Activated CD4-positive, alpha-beta T cell treated with anti-CD3 and anti-CD28 coated beads, Interleukin-2, amount 50 U/mL, for 4 hours (primary cell): Measurements from ENCODE around the gene GNG2.
A peak's percentile ranks its signal among the peaks of the same experiment; 100 is the strongest.

Experiments used
- DNase-seq, 2 experiments: peaks; one replicate each; pipeline ENCODE4 v3.0.0-alpha.2; 2020

GNG2 gene

DNA sequence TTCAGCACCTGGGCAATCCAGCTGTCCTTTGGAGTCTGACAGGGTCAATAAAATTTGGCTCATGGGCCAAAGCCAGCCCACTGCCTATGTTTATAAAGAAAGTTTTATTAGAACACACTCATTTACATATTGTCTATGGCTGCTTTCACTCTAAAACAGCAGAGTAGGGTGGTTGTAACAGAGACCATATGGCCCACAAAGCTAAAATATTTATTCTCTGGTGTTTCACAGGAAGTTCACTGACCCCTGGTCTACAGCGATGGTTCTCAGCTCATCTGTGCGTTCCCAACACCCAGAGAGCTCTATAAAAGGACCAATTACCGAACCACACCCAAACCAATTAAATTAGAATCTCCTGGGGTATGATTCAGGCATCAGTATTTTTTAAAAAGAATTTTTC is 91.2 kb downstream of the GNG2 start:
- DNase-seq = no peak

DNA sequence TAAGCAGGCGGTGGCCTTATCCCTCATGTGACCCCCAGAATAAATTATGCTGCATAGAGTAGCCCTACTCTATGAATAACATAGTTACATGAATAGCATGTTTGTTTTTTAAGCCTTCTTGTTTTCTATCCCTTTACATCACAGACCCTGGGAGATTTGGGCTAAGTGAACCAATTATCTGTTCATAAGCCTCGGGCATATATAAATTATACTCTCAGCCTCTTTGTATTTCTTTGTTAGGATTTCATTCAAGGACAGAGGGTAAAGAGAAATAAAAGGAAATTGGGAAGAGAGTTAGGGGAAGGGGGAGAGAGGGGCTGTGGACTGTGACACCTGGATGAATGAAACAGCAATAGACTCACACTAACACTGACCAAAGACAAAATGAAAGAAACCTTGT is 93.6 kb downstream of the GNG2 start:
- DNase-seq = no peak

DNA sequence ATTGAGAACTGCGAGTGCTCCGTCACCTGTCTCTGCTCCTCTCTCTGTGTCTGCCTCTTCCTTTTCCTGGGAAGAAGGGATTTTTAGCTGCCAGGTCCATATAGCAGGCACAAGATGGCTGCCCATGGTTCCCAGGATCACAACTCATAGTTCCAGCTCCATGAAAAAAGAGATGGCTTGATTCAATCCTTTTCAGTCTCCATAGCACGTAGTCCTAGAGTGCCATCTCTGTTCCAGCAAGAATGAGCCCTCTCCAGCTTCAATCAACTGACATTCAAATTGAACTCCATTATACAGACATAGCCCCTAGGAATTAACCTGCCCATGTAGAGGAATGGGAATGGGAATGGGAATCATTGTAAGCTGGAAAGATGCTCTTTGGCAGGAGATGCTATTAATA is 94.2 kb downstream of the GNG2 start:
- DNase-seq = no peak

DNA sequence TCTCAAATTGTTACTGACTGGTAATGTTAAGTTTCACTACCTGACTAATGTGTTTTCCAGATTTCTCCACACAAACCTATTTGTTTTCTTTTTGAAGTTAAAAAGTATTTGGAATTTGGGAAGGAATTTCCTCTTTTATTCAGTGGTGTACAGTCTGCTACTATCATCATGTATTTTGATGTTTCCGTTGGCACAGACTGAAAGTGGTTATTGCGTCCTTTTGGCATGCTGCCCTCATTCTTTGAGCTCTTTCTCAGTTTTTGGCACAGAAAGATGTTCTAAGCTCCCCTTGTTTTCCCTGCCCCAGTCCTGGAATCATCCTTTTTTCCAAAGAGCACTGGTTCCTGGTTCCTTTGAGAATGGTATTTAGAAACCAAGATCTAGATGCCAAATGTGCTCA is 97.5 kb downstream of the GNG2 start:
- DNase-seq = no peak

DNA sequence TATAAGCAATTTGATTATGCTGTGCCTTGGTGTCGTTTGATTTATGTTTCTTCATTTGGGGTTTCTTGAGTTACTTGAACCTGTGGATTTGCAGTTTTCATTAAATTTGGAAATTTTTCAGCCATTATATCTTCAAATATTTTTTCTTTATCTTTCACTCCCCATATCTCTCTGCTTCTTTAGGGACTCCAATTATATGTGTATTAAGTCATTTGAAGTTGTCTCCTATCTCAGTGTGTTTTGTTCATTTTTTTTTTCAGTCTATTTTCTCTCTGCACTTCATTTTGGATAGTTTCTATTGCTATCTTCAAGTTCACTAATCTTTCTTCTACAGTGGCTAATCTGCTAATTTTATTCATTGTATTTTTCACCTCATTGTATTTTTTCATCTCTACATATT is 99.5 kb downstream of the GNG2 start:
- no peak for DNase-seq

DNA sequence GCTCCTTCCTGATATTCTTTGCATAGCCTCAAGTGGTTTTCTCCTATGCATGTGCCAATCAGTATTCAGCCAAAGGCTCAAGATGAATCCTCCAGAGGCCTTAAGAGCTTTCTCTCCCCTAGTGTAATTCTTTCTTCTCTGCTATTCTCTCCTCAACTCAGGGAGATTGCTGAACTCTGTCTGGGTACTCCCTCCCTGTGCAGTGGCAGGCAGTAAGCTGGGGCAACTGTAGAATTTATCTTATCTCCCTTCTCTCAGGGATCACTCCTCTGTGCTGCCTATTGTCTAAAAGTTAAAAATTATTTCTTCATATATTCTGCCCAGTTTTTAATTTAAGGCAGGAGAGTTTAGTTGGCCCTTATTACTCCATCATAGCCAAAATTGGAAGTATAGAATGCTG is 100.5 kb downstream of the GNG2 start:
- no peak for DNase-seq

DNA sequence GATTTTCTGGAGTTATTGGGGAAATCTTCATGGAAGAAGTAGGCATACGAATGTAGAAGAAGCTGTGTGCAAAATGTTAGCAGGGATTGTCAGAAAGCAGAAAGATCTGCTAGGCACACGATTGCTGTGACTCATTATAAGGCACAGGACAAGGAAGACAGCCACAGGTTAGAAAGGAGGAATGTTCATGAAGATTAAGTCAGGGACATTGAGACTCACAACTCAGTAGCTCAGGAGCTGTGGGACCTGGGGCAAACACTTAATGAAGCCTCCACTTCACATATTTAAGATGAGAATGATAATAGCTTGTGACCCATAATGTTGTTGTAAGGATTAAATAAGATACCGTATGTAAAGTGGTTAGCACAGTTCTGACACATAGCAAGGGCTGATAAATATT is 102.3 kb downstream of the GNG2 start:
- DNase-seq = no peak

DNA sequence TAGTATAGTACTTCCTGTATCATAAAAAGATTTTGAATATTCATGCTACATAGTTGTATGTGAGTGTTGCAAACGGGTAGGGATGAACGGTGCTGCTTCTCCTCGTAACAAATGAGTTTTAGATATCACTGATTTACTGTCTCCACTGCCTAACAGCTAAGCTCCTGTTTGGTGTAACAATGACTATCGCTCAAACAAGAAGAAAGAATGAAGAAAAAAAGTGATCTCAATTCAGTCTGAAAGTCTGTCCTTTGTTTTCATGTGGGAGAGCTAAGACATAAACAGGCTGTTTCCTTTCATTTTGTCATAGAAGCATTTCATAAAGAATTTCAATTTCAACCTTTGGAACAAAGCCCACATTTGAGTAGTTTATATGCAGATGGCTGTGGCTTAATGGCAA is 102.9 kb downstream of the GNG2 start:
- DNase-seq = no peak

DNA sequence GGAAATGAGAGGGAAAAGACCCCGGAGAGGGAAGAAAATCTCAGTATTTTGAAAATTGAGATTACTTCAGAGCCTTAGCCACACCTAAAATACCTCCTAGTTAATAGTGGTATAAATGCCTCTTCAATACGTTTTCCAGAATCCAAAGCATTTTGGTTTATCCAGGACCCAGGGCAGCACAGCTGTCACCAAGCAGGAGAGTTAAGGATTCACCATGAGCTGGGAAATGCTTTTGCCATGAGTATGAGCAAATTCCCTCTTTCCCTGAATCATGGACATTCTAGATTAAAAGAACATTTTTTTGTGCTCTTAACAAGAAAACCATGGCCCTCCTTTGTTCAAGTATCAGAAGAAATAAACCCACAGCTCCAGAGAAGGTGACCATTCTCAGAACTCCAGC is 107.1 kb downstream of the GNG2 start:
- no peak for DNase-seq

DNA sequence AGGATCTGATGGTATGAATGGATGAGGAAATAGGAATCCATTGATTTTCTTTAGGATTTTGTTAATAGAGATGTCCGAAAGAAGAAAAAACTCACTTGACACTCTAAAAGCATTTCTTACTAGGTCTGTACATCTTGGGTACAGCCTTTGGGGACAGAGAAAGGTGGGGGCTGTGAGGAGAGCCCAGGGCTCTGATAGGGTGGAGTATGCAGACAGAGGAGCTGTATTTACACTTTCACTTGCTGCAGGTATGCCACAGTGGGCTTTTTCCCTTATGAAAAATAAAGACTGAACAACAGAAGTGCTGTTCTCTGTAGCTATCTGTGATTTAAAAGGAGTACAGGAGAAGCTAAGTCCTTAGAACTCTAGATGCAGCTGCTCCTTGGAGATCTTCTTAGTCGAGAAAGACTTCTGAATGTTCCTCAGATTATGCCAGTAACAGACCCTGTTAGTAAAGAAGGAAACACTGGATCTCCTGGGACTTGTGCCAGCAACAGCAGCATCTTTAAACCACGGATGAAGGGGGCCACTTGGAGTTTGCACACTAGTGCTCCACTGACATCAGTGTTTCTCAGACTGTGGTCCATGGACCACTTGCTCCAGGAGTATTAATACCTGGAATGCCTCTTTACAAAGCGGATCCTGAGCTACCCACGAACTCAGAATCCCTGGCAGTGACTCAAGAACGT is 109.6 kb downstream of the GNG2 start:
- DNase-seq = no peak

DNA sequence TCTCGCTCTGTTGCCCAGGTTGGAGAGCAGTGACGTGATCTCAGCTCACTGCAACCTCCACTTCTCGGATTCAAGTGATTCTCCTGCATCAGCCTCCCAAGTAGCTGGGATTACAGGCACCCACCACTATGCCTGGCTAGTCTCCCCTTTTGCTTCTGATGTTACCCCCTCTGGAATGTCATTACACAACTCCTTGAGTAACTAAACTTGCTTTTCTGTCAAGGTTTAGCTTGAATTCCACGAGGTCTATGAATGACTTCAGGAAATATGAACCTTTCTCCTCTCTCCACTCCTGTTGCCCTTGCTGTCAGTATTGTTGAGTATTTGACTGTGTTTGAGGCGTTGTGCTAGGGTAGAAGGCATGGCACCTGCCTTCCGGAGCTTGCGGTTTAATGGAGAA is 112.2 kb downstream of the GNG2 start:
- no peak for DNase-seq

DNA sequence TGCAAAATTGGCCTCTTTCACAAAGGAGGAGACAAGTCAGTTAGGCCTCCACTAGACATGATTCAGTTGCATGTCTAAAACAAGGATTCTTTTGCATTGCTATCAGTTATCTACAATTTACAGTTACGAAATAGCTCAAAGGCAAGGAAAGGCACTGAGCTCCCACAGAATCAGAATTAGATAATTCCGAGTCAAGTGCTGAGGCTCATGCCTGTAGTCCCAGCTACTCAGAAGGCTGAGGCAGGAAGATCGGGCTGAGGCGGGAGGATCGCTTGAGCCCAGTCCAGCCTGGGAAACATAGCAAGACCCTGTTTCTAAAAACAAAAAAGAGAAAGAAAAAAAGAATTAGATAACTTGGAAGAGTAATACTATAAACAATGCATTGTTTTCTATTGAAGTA is 116.7 kb downstream of the GNG2 start:
- no peak for DNase-seq

DNA sequence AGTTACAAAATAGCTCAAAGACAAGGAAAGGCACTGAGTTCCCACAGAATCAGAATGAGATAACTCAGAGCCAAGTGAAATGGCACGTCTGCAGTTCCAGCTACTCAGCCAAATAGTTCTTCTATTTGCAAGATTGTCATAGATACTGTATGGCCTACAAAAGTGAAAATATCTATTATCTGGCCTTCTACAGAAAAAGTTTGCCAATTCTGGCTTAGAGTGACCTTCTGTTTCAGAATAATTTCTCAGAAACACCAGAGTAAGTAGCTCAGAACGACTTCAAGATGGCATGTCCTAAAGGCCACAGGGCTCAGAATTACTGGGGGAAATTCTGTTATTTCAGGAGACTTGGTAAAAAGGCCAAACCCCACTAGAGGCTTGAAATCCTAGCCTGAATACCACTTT is 118.3 kb downstream of the GNG2 start:
- DNase-seq = no peak

DNA sequence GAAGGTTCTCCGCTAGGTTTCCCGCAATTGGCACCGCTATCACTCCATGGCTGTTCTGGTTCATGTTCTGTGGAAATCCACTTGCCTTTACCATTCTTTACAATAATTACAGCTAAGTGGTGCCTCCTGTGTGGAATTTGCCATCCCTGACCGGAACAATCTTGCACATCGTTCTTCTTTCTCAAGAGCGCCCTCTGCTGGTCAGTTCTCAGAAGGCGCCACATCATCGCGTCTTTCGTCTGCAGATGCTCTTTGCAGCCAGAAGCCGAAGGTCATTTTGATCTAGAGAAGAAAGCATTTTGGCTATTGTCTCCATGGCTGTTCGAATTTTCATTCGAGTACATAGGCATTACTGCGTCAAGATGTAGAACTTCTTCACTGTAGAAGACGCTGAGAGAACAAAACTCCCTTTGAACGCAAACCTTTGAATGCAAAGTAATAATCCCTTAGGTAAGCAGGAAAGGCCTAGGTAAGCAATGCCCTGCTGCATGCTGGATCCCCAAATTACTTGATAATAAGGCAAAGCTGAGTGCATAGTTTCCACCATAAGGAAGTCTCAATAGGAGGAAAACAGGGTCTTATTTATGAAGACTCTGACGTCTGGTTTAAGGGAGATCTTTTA is 118.8 kb downstream of the GNG2 start:
- DNase-seq = peak; percentile 80 to 86

DNA sequence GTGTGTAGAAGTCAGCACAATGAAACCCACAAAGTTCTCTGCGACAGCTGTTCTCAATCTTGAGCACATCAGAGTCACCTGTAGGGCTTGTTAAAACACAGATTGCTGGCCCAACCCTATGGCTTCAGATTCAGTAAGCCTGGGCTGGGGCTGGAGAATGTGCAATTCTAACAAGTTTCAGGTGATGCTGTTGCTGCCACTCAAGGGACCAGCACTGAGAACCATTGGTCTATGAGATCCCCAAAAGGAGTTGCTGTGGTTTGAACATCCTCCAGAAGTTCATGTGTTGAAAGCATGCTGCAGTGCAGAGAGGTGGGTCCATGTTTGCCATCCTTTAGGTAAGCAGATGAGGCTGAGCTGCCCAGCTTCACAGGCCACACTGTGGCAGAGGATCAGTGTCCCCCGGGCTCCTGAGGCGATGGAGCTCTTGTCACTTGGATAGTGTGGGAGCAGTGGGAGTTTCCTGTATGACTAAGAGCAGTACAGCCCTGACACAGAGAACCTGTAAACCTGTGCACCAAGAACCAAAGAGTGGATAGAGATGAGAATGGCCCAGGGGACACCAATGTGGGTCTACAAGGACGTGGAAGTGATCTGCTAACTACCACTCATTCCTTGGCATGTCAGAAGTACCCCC is 120.9 kb downstream of the GNG2 start:
- DNase-seq = no peak

DNA sequence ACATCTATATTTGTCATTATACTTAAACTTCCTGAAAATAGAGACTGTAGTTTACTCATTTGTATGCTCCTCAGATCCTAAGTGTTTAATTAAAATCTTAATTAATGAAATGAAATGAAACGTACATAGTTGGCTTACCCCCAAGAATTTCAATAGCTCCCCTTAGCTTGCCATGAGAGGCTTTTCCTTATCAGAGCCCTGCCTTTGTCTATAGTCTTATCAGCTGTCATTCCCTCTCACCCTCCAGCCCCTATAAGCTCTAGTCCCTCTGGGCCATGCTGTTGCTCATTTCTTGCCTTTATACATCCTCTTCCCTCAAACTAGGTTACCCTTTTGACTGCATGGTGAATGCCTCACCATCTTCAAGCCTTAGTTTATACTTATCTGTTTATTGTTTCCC is 127.8 kb downstream of the GNG2 start:
- no peak for DNase-seq

DNA sequence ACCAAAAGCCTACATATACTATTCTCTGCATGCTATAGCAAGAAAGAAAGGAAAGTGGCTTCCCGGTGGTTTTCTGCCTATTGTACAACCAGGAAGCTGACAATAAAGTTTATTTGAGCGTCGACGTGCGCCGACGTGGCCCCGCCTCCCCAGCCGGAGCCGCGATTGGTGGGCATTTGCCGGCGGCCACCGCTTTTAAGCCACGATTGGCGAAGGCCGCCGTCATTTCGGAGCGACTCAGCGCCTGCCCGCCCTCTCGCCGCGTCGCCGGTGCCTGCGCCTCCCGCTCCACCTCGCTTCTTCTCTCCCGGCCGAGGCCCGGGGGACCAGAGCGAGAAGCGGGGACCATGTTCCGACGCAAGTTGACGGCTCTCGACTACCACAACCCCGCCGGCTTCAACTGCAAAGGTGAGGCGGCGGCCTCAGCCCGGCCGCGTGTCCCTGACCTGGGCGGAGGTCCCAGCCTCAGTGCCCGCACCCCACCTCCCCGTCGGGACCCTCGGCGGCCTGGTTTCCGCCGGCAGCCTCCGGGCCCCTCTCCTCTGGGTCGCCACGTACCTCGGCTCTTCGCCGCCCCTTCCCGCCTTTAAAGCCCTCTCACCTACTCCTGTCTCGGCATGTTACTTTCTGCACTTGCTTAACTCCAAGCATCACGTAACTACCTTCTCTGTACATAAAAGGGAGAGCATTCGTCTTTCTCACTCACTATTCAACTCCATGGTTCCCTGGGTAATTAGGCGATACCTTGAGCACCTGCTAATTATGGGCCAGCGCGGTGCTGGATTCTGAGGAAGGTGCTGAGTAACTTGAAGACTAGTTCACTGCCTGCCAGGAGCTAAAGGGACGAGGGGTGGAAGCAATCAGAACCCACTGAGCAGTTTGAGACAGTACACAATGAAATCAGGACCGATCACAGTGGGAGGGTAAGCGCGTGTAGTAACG is 129.2 kb downstream of the GNG2 start, which contains the start of gene RTRAF:
Gene RTRAF, plus strand, starts transcription at position 254 of the 942 bp plus-strand sequence. Its CDS starts 94 bp downstream, at position 348.
- DNase-seq = peak; percentile 85 to 88

DNA sequence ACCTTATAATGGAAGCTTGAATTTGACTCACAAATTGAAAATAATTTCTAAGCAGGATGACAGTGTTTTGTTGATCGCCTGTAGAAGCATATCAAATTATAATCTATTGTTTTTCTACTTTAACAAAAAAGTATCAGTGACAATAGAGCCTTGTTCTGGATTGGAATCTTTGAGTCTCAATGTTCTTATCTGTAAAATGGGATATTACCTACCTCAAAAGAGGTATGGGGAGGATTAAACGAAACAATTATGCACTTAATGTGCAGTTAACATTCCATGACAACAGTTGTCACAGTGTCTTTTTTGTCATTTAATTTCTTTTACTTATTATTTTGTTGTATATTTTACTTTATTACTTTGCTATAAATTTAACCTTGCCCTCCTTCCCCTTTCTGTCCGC is 130.1 kb downstream of the GNG2 start:
- no peak for DNase-seq

DNA sequence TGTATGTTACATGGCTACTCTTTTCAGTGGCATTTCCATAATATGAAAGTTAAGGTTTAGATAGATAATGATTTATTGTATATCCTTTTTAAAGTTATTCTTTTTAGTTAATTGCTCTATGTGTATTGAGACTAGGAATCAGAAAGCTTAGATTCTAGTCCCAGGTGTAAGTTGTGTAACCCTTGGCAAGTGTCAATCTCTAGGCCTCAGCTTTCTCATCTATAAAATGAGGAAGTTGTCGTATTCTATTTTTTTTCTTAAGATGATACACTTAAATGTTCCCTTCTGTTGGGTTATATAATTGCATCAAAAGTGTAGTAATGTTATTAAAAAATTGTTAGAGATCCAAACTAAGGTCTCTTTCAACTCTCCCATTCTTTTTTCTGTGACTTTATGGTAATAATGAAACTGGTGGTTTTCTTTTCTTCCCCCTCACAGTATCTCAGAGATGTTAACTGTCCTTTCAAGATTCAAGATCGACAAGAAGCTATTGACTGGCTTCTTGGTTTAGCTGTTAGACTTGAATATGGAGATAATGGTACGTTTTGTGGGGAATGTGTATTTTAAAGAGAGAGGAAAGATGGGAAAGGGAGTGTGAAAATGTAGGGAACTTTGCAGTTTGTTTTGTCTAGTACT is 133.0 kb downstream of the GNG2 start:
- DNase-seq = no peak

DNA sequence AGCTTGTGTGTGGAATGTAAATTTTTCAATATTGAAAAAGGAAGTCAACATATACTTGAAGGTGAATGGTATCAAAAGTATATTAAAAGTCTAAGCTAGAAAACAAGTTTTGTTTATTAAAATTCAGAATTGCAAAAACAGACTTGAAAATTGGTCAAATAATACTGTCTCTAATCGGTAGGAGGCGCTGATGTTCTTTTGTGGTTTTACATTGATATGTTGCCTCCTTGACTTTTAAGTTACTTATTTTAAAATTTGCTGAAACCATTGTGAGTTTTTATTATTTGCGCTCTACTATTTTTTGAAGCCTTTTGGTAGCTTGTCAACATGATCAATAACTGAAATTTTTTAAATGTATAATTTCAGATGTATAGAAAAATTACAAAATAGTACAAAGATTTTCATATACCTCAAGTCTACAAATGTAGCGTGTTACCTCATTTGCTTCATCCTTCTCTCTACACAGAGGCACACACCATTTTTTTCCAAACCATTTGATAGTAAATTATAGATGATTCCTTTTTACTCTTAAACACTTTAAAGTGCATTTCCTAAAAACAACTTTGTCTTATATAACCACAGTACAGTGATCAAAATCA is 135.8 kb downstream of the GNG2 start:
- DNase-seq = no peak

DNA sequence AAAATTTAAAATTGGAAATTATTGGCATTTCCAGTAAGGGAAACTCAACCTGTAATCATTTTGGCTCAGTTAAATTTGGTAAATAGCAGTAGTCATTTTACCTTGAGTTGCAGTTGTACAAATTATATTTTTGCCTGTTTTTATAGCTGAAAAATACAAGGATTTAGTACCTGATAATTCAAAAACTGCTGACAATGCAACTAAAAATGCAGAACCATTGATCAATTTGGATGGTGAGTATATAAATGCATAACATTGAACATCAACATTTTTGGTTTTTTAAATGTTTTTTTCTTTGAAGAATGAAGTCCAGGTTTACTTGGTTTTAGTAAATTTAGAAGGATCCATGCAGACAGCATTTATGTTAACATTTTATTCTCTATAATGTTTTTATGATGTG is 137.9 kb downstream of the GNG2 start:
- no peak for DNase-seq

DNA sequence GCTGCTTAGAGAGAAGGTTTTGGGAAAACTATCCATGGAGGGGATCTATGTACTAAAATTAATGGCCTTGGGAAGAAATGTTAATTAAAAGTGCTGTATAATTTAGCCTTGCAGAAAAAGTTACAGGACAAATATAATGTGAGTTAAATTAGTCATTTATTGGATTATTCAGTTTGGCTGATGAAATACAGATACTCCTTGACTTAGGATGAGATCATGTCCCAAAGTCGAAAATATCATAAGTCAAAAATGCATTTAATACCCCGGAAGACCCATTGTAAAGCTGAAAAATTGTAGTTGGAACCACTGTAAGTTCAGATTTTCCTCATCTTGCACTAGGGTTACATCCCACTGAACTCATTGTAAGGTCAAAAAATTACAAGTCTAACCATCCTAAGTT is 138.7 kb downstream of the GNG2 start:
- no peak for DNase-seq
